ENCODE results near the gene RDX.
"Not testable (repeated sequence)": the region's sequence is repeated elsewhere in the genome, so short reads cannot be mapped to it uniquely, and the experiment has no call there.

RDX gene

GRCh38 chr11:110279881-110280280 lies 16.5 kb downstream of the RDX start:
- no peak for DNase-seq (ENCODE audit: low read depth in 1 of 2, low spot score in 1 of 2)

- no peak for DNase-seq (ENCODE audit: low read depth in 1 of 2, low spot score in 1 of 2)
These were observed 23.5 kb downstream of the RDX start for GRCh38 chr11:110272919-110273318.

DNA sequence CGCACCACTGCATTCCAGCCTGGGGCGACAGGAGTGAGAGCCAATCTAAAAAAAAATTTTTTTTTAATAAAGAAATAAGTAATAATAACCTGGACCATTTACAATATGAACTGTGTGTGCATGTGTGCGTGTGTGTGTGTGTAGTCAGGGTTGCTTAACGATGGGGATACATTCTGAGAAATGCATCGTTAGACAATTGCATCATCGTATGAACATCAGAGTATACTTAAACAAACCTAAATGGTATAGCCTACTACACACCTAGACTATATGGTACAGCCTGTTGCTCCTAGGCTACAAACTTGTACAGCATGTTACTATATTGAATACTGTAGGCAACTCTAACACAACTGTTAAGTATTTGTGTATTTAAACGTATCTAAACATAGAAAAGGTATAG lies 26.4 kb downstream of the RDX start:
- no peak for DNase-seq (ENCODE audit: low read depth in 1 of 2, low spot score in 1 of 2)

DNA sequence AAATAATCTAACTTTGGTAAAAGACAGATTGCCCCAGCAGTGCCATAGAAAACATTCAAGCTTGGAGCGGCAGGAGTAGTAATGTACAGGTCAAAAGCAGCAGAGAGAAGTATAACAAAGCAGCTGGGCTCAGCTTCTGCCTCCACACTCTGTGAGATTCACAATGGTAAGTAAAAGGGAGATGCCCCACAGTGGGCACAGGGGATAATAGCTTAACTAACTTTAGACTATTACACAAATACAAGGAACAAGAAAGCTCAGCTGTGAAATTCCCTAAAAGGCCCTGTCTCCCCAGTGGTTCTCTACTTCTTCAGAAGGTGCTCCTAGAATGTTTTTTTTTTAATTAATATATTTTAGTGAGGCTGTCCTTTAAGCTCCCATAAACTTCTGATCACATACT lies 28.0 kb downstream of the RDX start:
- no peak for DNase-seq (ENCODE audit: low read depth in 1 of 2, low spot score in 1 of 2)

DNA sequence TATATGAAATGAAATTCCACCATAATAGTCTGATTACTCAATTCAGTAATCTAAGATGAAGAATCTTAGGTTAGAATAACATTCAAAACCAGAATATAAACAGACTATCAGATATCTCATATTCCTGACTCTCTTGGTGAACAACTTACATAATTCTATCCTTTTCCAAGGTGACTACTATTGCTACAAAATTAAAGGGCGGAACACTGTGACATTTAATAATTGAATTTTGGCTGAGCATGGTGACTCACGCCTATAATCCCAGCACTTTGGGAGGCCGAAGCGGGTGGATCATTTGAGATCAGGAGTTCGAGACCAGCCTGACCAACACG lies 34.4 kb downstream of the RDX start:
- DNase-seq (ENCODE audit: low read depth in 1 of 2, low spot score in 1 of 2): no peak

DNA sequence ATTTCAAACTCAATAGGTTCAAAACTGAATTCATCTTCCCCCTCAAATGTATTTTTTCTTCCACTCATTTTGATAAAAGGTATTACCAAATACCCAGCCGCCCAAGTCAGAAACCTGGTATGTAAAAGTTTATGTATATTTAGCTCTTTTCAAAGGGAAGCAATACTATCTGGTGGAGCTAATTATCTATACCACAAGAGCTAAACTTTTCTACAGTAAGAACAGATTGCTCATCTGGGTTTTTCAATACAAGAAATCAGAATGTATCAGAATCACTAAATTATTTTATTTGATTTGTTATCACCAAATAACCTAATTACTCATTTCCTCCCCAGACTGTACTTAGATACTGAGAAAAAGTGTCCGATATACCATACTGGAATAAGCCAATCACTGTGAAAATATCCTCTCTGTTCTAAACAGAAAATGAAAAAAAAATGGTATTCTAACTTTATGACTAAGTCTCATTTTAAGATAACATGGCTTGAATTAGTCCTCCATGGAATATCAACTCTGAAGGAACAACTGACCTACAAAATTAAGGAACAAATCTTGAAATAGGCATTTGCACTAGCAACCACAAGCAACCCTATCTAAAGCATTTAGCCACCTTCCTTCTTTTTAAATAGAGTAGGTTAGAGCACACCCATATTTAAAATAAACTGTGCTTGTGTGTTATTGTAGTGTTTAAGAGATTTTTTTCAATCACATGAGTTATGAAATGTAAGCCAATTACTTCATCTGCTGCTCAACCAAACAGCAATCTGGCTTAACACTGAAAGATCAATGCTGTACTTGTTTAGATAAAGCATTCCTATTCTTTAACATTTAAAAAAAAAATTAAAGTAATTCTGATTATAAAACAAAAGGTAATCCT lies 35.0 kb downstream of the RDX start:
- DNase-seq (ENCODE audit: low read depth in 1 of 2, low spot score in 1 of 2): no peak

GRCh38 chr11:110253525-110253924 lies 42.9 kb downstream of the RDX start:
- DNase-seq (ENCODE audit: low read depth in 1 of 2, low spot score in 1 of 2): no peak

GRCh38 chr11:110251836-110252235 lies 44.6 kb downstream of the RDX start:
- no peak for DNase-seq (ENCODE audit: low read depth in 1 of 2, low spot score in 1 of 2)

GRCh38 chr11:110250168-110250567 lies 46.2 kb downstream of the RDX start:
- DNase-seq (ENCODE audit: low read depth in 1 of 2, low spot score in 1 of 2): no peak

DNA sequence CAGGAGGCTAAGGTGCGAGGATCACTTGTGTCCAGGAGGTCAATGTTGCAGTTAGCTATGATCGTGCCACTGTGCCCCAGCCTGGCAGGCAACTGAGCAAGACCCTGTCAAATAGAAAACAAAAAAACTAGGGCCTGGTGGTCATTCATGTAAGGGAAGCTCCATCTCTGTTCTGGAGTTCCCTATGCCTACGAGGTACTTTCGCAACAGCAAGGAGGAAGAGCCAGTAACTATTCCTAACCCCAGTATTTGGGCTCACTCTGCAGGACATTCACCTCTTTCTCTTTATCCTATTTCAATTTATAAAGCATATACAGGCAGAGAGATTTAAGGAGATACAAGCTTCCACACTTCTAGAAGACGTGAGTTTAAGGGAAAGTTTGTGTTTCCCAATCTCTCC lies 46.6 kb downstream of the RDX start:
- DNase-seq (ENCODE audit: low read depth in 1 of 2, low spot score in 1 of 2): no peak

GRCh38 chr11:110249066-110249465 lies 47.3 kb downstream of the RDX start:
- no peak for DNase-seq (ENCODE audit: low read depth in 1 of 2, low spot score in 1 of 2)

GRCh38 chr11:110243791-110244190 lies 52.6 kb downstream of the RDX start:
- no peak for DNase-seq (ENCODE audit: low read depth in 1 of 2, low spot score in 1 of 2)

DNA sequence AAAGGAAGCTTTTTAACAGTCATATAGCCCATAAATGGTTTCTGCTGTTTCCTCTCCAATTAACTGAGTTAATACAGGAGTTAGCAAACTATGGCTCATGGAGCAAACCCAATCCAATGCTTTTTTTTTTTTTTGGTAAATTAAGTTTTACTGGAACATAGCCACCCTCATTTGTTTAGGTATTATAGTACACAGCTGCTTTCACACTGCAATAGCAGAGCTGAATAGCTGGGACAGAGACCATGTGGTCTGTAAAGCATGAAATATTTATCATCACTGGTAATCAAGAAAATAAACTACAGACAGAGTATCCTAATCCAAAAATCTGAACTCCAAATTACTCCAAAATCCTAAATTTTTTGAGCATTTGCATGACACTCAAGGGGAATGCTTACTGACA lies 53.7 kb downstream of the RDX start:
- DNase-seq (ENCODE audit: low read depth in 1 of 2, low spot score in 1 of 2): no peak

- no peak for DNase-seq (ENCODE audit: low read depth in 1 of 2, low spot score in 1 of 2)
These were observed 54.2 kb downstream of the RDX start for GRCh38 chr11:110242188-110242587.

- no peak for DNase-seq (ENCODE audit: low read depth in 1 of 2, low spot score in 1 of 2)
These were observed 60.4 kb downstream of the RDX start for GRCh38 chr11:110235966-110236365.

DNA sequence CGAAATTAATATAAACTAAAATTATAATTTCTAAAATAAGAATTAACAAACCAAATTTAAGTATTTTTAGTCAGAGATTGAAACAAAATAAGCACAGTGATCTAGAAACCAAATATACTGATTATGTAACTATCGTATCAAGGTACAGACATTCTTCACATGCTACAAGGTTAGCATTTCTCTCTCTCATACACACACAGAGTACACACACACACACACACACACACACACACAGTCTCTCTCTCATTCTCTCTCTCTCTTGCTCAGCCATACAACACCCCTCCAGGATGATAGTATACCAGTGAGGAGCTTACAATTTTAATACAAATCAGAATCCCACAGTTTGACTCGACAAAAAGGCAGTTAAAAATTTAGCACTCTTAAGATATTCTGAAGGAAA lies 66.0 kb downstream of the RDX start:
- DNase-seq (ENCODE audit: low read depth in 1 of 2, low spot score in 1 of 2): no peak

DNA sequence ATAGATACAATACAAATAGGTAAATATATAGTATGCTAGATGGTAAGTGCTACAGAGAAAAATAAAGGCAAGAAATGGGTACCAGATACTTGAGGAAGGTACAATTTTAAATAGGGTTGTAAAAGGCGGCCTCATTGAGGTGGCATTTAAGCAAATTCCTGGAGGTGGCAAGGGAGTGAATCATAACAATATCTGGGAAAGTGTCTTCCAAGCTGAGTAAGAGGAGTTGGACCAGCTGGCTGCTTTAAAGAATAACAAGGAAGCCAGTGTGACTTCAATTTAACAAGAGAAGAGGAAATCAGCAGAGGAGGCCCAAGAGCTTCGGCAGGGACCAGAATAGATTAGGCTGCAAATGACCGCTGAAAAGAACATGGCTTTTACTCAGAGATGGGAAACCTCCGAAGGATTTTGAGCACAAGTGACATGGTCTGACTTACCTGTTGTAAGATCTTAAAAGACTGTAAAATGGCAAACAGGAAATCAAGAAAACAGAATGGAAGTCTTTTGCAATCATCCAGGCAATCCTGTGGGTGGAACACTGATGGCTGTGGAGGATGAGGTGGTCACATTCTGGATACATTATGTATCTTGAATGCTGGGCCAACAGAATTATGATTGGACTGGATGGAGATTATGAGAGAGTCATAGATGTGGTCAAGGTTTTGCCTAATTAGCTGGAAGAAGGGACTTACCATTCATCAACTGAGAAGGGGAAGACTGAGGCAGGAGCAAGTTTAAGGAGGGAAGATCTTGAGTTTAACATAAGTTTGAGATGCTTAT lies 77.2 kb downstream of the RDX start:
- no peak for DNase-seq (ENCODE audit: low read depth in 1 of 2, low spot score in 1 of 2)

- no peak for DNase-seq (ENCODE audit: low read depth in 1 of 2, low spot score in 1 of 2)
These were observed 78.5 kb downstream of the RDX start for GRCh38 chr11:110217936-110218335.

- no peak for DNase-seq (ENCODE audit: low read depth in 1 of 2, low spot score in 1 of 2)
These were observed 79.1 kb downstream of the RDX start for GRCh38 chr11:110217223-110217877.

DNA sequence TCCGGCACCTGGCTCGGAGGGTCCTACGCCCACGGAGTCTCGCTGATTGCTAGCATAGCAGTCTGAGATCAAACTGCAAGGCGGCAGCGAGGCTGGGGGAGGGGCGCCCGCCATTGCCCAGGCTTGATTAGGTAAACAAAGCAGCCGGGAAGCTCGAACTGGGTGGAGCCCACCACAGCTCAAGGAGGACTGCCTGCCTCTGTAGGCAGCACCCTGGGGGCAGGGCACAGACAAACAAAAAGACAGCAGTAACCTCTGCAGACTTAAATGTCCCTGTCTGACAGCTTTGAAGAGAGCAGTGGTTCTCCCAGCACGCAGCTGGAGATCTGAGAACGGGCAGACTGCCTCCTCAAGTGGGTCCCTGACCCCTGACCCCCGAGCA lies 87.1 kb downstream of the RDX start:
- DNase-seq (ENCODE audit: low read depth in 1 of 2, low spot score in 1 of 2): not testable (repeated sequence)

- DNase-seq (ENCODE audit: low read depth in 1 of 2, low spot score in 1 of 2): not testable (repeated sequence)
These were observed 87.6 kb downstream of the RDX start for GRCh38 chr11:110208678-110209312.

DNA sequence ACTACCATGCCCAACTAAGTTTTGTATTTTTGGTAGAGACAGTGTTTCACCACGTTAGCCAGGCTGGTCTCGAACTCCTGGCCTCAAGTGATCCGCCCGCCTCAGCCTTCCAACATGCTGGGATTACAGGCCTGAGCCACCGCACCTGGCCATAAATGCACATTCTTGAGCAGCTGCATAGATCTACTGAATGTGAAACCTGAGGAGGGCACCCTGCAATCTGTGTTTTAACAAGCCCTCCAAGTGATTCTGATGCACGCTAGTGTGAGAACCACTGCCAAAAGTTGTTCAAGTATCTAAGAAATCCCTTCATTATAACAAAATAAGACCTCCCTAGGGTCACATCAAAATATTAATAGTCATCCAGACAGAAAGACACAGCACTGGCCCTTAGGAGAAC lies 89.3 kb downstream of the RDX start:
- DNase-seq (ENCODE audit: low read depth in 1 of 2, low spot score in 1 of 2): no peak
